Esophagus squamous epithelium (tissue), 4 donors: Measurements from ENCODE around the gene STRADA.

ENCODE experiments used
- POLR2A ChIP-seq, 4 donors: fragments of 450-650 bp; IDR thresholded peaks; one replicate each; pipeline ENCODE4 v1.6.1; 2017; ENCODE audit warnings: antibody characterized with exemption in 4 of 4, mild to moderate bottlenecking in 4 of 4, moderate library complexity in 3 of 4
- TF ChIP-seq, protein P1 (sequence below), 6 experiments: fragments of 450-650 bp in 4 of 6; fragments of 200-600 bp in 2 of 6; sonication (generic) in 2 of 6; IDR thresholded peaks; one replicate each; pipeline ENCODE4 v1.5.1; 2016 to 2019; ENCODE audit warnings: antibody characterized with exemption in 6 of 6, mild to moderate bottlenecking in 4 of 6, moderate library complexity in 4 of 6

- TF ChIP-seq, protein P1, sequence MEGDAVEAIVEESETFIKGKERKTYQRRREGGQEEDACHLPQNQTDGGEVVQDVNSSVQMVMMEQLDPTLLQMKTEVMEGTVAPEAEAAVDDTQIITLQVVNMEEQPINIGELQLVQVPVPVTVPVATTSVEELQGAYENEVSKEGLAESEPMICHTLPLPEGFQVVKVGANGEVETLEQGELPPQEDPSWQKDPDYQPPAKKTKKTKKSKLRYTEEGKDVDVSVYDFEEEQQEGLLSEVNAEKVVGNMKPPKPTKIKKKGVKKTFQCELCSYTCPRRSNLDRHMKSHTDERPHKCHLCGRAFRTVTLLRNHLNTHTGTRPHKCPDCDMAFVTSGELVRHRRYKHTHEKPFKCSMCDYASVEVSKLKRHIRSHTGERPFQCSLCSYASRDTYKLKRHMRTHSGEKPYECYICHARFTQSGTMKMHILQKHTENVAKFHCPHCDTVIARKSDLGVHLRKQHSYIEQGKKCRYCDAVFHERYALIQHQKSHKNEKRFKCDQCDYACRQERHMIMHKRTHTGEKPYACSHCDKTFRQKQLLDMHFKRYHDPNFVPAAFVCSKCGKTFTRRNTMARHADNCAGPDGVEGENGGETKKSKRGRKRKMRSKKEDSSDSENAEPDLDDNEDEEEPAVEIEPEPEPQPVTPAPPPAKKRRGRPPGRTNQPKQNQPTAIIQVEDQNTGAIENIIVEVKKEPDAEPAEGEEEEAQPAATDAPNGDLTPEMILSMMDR (IDR thresholded peaks at IDR 0.05), result peak; percentile 27 to 74 (median 56)
- peak in 1 of 4 donors; percentile 20 for TF ChIP-seq POLR2A (IDR thresholded peaks at IDR 0.05)
Observed at GRCh38 chr17:63697341-63698286, 44.0 kb downstream of the STRADA start.
